Left lobe of liver (tissue), 2 donors: ENCODE data around the gene DGAT2. TPM values are rescaled to one million over a fixed set of nuclear protein-coding genes. Genes with fewer than 3 reads are reported as not detected.

Experiments
- ATAC-seq: fragments of 200-7000 bp; cut with Tn5 transposase; one replicate; pipeline ENCODE4 v1.9.1; 2020; ENCODE audit warnings: mild to moderate bottlenecking, moderate library complexity
- DNase-seq: peaks from one replicate; pipeline ENCODE4 v3.0.0-alpha.2; 2020; ENCODE audit warnings: low spot score
- total RNA-seq: library from RNA; stranded (reverse); gene quantifications from one replicate; pipeline ENCODE4 v1.2.1, GENCODE V29; 2021
- donor health status: DM: no; HTN: no; CAD: no; lungs with moderate emphysema.
- donor health status: DM: no; HTN: yes; CAD: no.

Gene DGAT2
- total RNA-seq, 1 donor from 2014 or later: 172 TPM

GRCh38 chr11:75820645-75821044 lies 52.1 kb downstream of the DGAT2 start:
- ATAC-seq (no peak), DNase-seq (no peak)

- DNase-seq (no peak), ATAC-seq (no peak)
Measured at GRCh38 chr11:75821202-75821601, 52.6 kb downstream of the DGAT2 start.

- no peak for DNase-seq
- ATAC-seq: no peak
Measured at GRCh38 chr11:75822541-75822940, 54.0 kb downstream of the DGAT2 start.

- DNase-seq (no peak), ATAC-seq (no peak)
Measured at GRCh38 chr11:75823415-75823814, 54.8 kb downstream of the DGAT2 start.

- DNase-seq (no peak), ATAC-seq (no peak)
Measured at GRCh38 chr11:75823946-75824345, 55.4 kb downstream of the DGAT2 start.

- peak; percentile 44 for ATAC-seq
- DNase-seq: no peak
Measured at GRCh38 chr11:75826461-75827230, 58.1 kb downstream of the DGAT2 start.

- ATAC-seq (no peak), DNase-seq (no peak)
Measured at GRCh38 chr11:75827562-75827961, 59.0 kb downstream of the DGAT2 start.

GRCh38 chr11:75831915-75832502 lies 63.4 kb downstream of the DGAT2 start:
- DNase-seq (no peak), ATAC-seq (no peak)

GRCh38 chr11:75834728-75835127 lies 66.2 kb downstream of the DGAT2 start:
- DNase-seq (no peak), ATAC-seq (no peak)

- ATAC-seq: peak; percentile 12
Measured at GRCh38 chr11:75836417-75836816, 67.8 kb downstream of the DGAT2 start.

GRCh38 chr11:75839851-75840250 lies 71.3 kb downstream of the DGAT2 start:
- DNase-seq: no peak
- ATAC-seq: peak; percentile 27

More at GRCh38 chr11:75836417-75836816, 67.8 kb downstream of the DGAT2 start:
- DNase-seq: no peak

GRCh38 chr11:75840522-75840921 lies 71.9 kb downstream of the DGAT2 start:
- ATAC-seq (no peak), DNase-seq (no peak)

- DNase-seq (no peak), ATAC-seq (no peak)
Measured at GRCh38 chr11:75841739-75842138, 73.2 kb downstream of the DGAT2 start.

GRCh38 chr11:75845324-75845723 lies 76.7 kb downstream of the DGAT2 start:
- DNase-seq (no peak), ATAC-seq (no peak)

- DNase-seq (no peak), ATAC-seq (no peak)
Measured at GRCh38 chr11:75849894-75850293, 81.3 kb downstream of the DGAT2 start.

GRCh38 chr11:75850787-75851186 lies 82.2 kb downstream of the DGAT2 start:
- ATAC-seq: peak; percentile 48
- DNase-seq: no peak

Other genes with a start within 250 kb of the DGAT2 start
- 9.1 TPM for gene GDPD5, start 242.8 kb upstream of the DGAT2 start, total RNA-seq
- gene SERPINH1, start 206.5 kb upstream of the DGAT2 start, total RNA-seq: 21.6 TPM
- gene MAP6, start 99.7 kb upstream of the DGAT2 start, total RNA-seq: 0.33 TPM
- 172 TPM for gene MOGAT2, start 50.9 kb upstream of the DGAT2 start, total RNA-seq
- 8.8 TPM for gene UVRAG, start 46.4 kb downstream of the DGAT2 start, total RNA-seq